Gastroesophageal sphincter (tissue), 3 donors: ENCODE results near the gene YIPF2.

Source experiments
- EP300 ChIP-seq: sonication (generic); formaldehyde crosslinking; IDR thresholded peaks from one replicate; pipeline ENCODE4 v1.6.1; 2017; ENCODE audit warnings: antibody characterized with exemption, mild to moderate bottlenecking
- POLR2A ChIP-seq, 2 donors: fragments of 450-650 bp; IDR thresholded peaks; one replicate each; pipeline ENCODE4 v1.6.1; 2017; ENCODE audit warnings: antibody characterized with exemption in 2 of 2, mild to moderate bottlenecking in 2 of 2, moderate library complexity in 1 of 2
- TF ChIP-seq, protein P1 (sequence below), 4 experiments: fragments of 200-600 bp in 2 of 4; fragments of 450-650 bp in 2 of 4; sonication (generic) in 1 of 4; IDR thresholded peaks; one replicate each; pipeline ENCODE4 v1.5.1; 2017 to 2019; ENCODE audit warnings: antibody characterized with exemption in 4 of 4, mild to moderate bottlenecking in 2 of 4, moderate library complexity in 2 of 4

DNA sequence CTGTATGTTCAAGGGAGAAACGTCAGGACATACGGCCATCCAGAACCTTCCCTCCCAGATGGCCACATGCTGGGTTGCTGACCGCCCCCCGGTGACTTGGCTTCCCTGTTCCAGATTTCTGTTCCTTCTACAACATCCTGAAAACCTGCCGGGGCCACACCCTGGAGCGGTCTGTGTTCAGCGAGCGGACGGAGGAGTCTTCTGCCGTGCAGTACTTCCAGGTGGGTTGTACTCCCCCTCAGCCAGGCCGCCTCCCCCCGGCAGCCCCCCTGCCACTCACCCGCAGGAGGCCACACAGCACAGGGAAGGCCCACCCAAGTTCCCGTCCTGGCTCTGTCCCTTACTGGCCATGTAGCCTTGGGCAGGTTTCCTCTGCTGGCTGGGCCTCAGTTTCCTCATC lies 20.5 kb downstream of the YIPF2 start:
- TF ChIP-seq POLR2A (IDR thresholded peaks at IDR 0.05), result no peak
- TF ChIP-seq, protein P1, sequence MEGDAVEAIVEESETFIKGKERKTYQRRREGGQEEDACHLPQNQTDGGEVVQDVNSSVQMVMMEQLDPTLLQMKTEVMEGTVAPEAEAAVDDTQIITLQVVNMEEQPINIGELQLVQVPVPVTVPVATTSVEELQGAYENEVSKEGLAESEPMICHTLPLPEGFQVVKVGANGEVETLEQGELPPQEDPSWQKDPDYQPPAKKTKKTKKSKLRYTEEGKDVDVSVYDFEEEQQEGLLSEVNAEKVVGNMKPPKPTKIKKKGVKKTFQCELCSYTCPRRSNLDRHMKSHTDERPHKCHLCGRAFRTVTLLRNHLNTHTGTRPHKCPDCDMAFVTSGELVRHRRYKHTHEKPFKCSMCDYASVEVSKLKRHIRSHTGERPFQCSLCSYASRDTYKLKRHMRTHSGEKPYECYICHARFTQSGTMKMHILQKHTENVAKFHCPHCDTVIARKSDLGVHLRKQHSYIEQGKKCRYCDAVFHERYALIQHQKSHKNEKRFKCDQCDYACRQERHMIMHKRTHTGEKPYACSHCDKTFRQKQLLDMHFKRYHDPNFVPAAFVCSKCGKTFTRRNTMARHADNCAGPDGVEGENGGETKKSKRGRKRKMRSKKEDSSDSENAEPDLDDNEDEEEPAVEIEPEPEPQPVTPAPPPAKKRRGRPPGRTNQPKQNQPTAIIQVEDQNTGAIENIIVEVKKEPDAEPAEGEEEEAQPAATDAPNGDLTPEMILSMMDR (IDR thresholded peaks at IDR 0.05), result no peak
- no peak for TF ChIP-seq EP300
